ENCODE data around the gene ARHGAP24.
"Not testable (repeated sequence)": the region's sequence is repeated elsewhere in the genome, so short reads cannot be mapped to it uniquely, and the experiment has no call there.

The ARHGAP24 gene

GRCh38 chr4:85968945-85969819 is 494.2 kb downstream of the ARHGAP24 start:
- DNase-seq, result peak; percentile 87

- DNase-seq, result no peak
Observed at GRCh38 chr4:85970535-85970934, 495.6 kb downstream of the ARHGAP24 start.

GRCh38 chr4:85979276-85979675 is 504.3 kb downstream of the ARHGAP24 start:
- no peak for DNase-seq

GRCh38 chr4:85986266-85986665 is 511.3 kb downstream of the ARHGAP24 start:
- no peak for DNase-seq

DNA sequence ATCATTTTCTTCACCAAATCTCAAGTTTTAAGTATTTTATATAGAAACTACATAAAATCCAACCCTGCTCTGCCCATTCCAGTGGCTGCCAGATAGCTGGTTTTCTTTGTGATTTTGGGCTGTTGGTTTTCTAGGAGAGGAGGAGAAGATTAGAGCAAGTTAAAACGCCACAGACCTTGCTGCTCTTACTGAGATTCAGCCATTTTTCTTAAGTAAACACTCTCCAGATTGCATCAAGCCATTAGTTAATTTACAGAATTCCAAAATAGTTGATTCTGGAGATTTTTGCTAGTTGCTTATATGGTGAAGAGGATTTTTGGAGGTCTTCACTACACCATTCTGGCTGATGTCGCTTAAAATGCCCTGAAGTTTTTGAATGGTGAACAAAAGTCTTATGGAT is 518.7 kb downstream of the ARHGAP24 start:
- no peak for DNase-seq

DNA sequence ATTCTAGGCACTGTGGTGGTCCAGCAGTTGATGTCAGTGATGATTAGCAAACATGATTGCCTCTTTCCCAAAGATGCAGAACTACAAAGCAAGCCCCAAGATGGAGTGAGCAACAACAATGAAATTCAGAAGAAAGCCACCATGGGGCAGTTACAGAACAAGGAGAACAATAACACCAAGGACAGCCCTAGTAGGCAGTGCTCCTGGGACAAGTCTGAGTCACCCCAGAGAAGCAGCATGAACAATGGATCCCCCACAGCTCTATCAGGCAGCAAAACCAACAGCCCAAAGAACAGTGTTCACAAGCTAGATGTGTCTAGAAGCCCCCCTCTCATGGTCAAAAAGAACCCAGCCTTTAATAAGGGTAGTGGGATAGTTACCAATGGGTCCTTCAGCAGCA is 519.6 kb downstream of the ARHGAP24 start:
- no peak for DNase-seq

- no peak for DNase-seq
Observed at GRCh38 chr4:85995361-85995760, 520.4 kb downstream of the ARHGAP24 start.

DNA sequence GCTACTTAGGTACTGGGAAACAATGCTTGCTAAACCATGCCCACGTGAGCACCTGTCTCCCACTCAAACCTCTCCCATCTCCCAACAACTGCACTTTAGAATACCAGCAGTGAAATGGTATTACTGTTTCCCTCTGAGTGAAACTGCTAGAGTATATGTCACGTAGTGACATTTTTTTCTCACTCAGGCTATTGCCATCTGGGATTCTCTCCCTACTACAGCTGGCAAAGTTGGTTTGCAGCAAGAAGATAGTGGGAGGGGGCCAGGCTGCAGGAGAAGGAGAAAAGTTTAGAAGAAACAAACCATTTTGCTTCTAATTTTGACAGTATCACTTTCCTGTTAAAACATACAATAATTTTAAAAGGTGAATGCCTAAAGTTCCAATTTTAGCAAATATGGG is 526.6 kb downstream of the ARHGAP24 start:
- no peak for DNase-seq

GRCh38 chr4:86004030-86004429 is 529.1 kb downstream of the ARHGAP24 start:
- DNase-seq, result no peak

- DNase-seq, result no peak
Observed at GRCh38 chr4:86006057-86006456, 531.1 kb downstream of the ARHGAP24 start.

GRCh38 chr4:86007042-86007441 is 532.1 kb downstream of the ARHGAP24 start:
- DNase-seq, result no peak

DNA sequence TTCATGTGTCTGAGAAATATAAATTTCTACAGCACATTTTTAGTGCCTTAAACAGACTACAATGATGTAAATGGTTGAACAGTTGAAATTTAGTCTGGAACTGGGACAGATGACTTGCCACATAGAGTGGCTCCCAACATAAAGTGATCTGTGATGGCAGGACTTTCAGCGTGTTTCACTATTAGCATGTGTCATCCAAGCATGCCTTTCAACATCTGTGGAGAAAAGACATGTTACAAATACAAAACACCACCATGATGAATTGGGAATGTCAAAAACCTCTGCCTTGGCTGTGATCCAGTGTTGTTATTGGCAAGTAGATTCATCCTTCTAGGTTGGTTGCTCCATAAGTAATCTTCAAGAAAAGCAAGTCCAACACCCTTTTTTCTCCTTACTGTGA is 536.2 kb downstream of the ARHGAP24 start:
- peak; percentile 45 for DNase-seq

DNA sequence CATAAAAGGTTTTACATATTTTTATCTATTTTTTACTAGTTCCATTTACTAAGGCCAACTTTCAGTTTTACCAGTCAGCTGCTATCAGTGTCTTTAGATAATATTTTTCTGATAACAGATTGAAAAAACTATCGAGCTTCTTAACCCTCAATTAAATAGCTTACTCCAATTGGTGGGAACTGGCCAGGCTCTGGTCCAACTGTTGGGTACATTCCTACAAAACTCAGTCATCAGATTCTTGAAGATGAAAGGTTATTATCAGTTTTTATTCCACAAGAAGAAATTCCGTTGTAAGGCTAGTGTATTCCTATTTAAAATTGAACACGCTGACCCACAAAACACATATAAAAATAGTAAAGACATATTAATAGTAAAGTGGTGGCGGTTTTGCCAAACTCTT is 538.7 kb downstream of the ARHGAP24 start:
- DNase-seq, result no peak

DNA sequence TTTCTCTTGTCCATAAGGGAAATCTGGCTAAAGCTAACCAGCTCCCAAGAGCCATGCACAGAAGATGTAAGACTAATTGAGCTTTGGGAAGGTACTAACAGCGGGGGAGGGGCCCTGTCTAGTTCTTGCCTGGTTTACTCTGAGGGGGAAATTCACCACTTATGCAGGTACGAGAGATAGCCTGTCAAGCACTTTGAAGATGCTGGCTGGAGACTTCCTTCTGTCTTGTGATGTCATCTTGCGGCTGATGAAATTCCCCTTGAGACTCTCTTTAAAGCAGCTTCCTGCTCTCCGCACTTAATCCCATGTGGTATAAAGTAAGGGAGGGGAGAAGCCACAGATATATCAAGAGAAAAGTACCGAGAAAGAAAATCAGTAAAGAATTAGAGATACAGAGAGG is 539.6 kb downstream of the ARHGAP24 start:
- peak; percentile 33 for DNase-seq

- no peak for DNase-seq
Observed at GRCh38 chr4:86015412-86016350, 540.7 kb downstream of the ARHGAP24 start.

GRCh38 chr4:86019362-86019761 is 544.4 kb downstream of the ARHGAP24 start:
- no peak for DNase-seq

GRCh38 chr4:86019906-86020305 is 545.0 kb downstream of the ARHGAP24 start:
- DNase-seq, result no peak

DNA sequence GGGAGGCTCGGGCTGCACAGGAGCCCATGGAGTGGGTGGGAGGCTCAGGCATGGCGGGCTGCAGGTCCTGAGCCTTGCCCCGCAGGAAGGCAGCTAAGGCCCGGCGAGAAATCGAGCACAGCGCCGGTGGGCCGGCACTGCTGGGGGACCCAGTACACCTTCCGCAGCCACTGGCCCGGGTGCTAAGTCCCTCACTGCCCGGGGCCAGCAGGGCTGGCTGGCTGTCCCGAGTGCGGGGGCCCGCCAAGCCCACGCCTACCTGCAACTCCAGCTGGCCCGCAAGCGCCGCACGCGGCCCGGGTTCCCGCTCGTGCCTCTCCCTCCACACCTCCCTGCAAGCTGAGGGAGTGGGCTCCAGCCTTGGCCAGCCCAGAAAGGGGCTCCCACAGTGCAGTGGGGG is 546.7 kb downstream of the ARHGAP24 start:
- not testable (repeated sequence) for DNase-seq

DNA sequence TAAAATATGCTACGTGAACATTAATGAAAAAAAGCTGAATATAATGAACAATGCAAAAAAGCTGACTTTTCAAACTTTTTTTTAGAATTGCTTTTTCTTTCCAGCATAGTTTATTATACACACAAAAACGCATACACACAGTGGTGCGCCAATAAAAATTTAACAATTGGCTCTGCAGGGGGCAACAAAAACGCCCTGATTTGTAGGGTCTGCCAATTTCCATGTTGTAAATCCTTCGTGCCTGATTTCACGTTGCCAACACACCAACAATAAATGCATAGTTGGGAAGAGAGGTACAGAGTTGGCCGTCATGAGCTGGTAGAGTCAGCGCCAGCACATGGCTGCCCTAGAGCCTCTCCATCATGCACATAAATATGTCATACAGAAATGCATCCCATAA is 551.8 kb downstream of the ARHGAP24 start:
- DNase-seq, result no peak

GRCh38 chr4:86031927-86032326 is 557.0 kb downstream of the ARHGAP24 start:
- DNase-seq, result no peak

- DNase-seq, result peak; percentile 12
Observed at GRCh38 chr4:86032476-86033022, 557.6 kb downstream of the ARHGAP24 start.

GRCh38 chr4:86033171-86033570 is 558.2 kb downstream of the ARHGAP24 start:
- DNase-seq, result peak; percentile 57

DNA sequence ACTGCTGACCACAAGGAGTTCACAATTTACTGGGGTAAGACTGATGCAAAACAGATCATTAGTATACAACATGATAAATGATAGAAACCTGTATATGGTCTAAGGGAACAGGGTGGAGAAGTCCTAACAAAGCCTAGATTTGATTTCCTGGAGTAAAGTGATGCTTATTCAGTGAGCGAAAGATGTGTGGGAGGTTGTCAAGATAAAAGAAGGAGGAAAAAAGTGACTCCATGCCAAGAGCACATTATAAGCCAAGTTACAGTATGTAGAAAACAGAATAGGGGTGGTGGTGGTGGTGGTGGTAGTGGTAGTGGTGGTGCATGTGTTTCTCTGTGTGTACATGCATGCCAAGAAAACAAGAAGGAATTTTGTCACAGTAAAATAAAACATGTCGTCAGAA is 559.7 kb downstream of the ARHGAP24 start:
- DNase-seq, result no peak

All from eye (tissue), 1 donor.